H9 (cell line): ENCODE data around the gene AP2A2. TPM values are rescaled to one million over a fixed set of nuclear protein-coding genes. Genes with fewer than 3 reads are reported as not detected.

Experiments used
- DNase-seq: peaks from one replicate; pipeline ENCODE4 v3.0.0-alpha.2; 2017
- H2AFZ ChIP-seq: one replicate; pipeline ENCODE4 v1.6.1; 2013; ENCODE audit warnings: mild to moderate bottlenecking, low read length, control low read depth, moderate library complexity
- H2AK5ac ChIP-seq: 2 replicates; pipeline ENCODE4 v1.6.1; 2013; ENCODE audit warnings: low read length, control low read depth, mixed read lengths; ENCODE audit not compliant: insufficient read length
- H2BK120ac ChIP-seq: one replicate; pipeline ENCODE4 v1.6.1; 2013; ENCODE audit warnings: low read depth, mild to moderate bottlenecking, low read length, control low read depth, inconsistent platforms; ENCODE audit not compliant: poor library complexity, severe bottlenecking
- H2BK12ac ChIP-seq: 2 replicates; pipeline ENCODE4 v1.6.1; 2013; ENCODE audit warnings: low read length, control low read depth, mixed read lengths, low read depth; ENCODE audit not compliant: insufficient read length
- H2BK15ac ChIP-seq: 2 replicates; pipeline ENCODE4 v1.6.1; 2013; ENCODE audit warnings: low read depth, low read length, control low read depth
- H2BK20ac ChIP-seq: one replicate; pipeline ENCODE4 v1.6.1; 2013; ENCODE audit warnings: low read depth, mild to moderate bottlenecking, low read length, control low read depth, inconsistent platforms; ENCODE audit not compliant: poor library complexity, severe bottlenecking
- H2BK5ac ChIP-seq: 2 replicates; pipeline ENCODE4 v1.6.1; 2013; ENCODE audit warnings: low read length, control low read depth, mixed read lengths; ENCODE audit not compliant: insufficient read length
- H3K14ac ChIP-seq: 2 replicates; pipeline ENCODE4 v1.6.1; 2013; ENCODE audit warnings: low read length, control low read depth; ENCODE audit not compliant: insufficient read depth
- H3K18ac ChIP-seq: 2 replicates; pipeline ENCODE4 v1.6.1; 2013; ENCODE audit warnings: low read depth, mild to moderate bottlenecking, mixed read lengths, low read length, control low read depth; ENCODE audit not compliant: insufficient read length
- H3K23ac ChIP-seq: 2 replicates; pipeline ENCODE4 v1.6.1; 2013; ENCODE audit warnings: low read length, control low read depth, mixed read lengths, low read depth; ENCODE audit not compliant: insufficient read length
- H3K23me2 ChIP-seq: 2 replicates; pipeline ENCODE4 v1.6.1; 2013; ENCODE audit warnings: low read depth, mild to moderate bottlenecking, mixed read lengths, low read length, control low read depth; ENCODE audit not compliant: insufficient read length, poor library complexity, severe bottlenecking
- H3K27ac ChIP-seq: 2 replicates; pipeline ENCODE4 v1.5.1; 2013; ENCODE audit warnings: low read length, control low read depth, mixed read lengths, low read depth; ENCODE audit not compliant: insufficient read length
- H3K27me3 ChIP-seq: 2 replicates; pipeline ENCODE4 v1.6.1; 2013; ENCODE audit warnings: low read length, control low read depth, inconsistent platforms; ENCODE audit not compliant: insufficient read depth
- H3K4ac ChIP-seq: 2 replicates; pipeline ENCODE4 v1.6.1; 2013; ENCODE audit warnings: low read depth, mild to moderate bottlenecking, control low read depth, inconsistent platforms, low read length, moderate library complexity
- H3K4me1 ChIP-seq: 2 replicates; pipeline ENCODE4 v1.6.1; 2013; ENCODE audit warnings: low read length, control low read depth, inconsistent platforms; ENCODE audit not compliant: insufficient read depth
- H3K4me2 ChIP-seq: 2 replicates; pipeline ENCODE4 v1.6.1; 2013; ENCODE audit warnings: low read length, control low read depth, mixed read lengths; ENCODE audit not compliant: insufficient read length, insufficient read depth
- H3K56ac ChIP-seq: 2 replicates; pipeline ENCODE4 v1.6.1; 2013; ENCODE audit warnings: low read depth, mild to moderate bottlenecking, mixed read lengths, low read length, control low read depth; ENCODE audit not compliant: insufficient read length
- H3K79me1 ChIP-seq: 2 replicates; pipeline ENCODE4 v1.6.1; 2013; ENCODE audit warnings: low read depth, mild to moderate bottlenecking, moderate library complexity, low read length, control low read depth, inconsistent platforms; ENCODE audit not compliant: insufficient read depth, poor library complexity, severe bottlenecking
- H3K79me2 ChIP-seq: 2 replicates; pipeline ENCODE4 v1.6.1; 2013; ENCODE audit warnings: low read length, control low read depth, inconsistent platforms; ENCODE audit not compliant: insufficient read depth
- H3K9ac ChIP-seq: 2 replicates; pipeline ENCODE4 v1.6.1; 2013; ENCODE audit warnings: low read length, control low read depth, mixed read lengths; ENCODE audit not compliant: insufficient read length; ENCODE audit errors: extremely low read depth
- H3K9me3 ChIP-seq: one replicate; pipeline ENCODE4 v1.6.1; 2013; ENCODE audit warnings: low read depth, low read length, inconsistent platforms; ENCODE audit not compliant: control insufficient read depth
- H3T11ph ChIP-seq: one replicate; pipeline ENCODE4 v1.6.1; 2013; ENCODE audit warnings: mild to moderate bottlenecking, low read length, control low read depth, inconsistent platforms
- H4K20me1 ChIP-seq: one replicate; pipeline ENCODE4 v1.6.1; 2013; ENCODE audit not compliant: control insufficient read depth, insufficient read length, insufficient read depth
- H4K5ac ChIP-seq: 2 replicates; pipeline ENCODE4 v1.6.1; 2013; ENCODE audit warnings: low read depth, mild to moderate bottlenecking, mixed read lengths, low read length, control low read depth; ENCODE audit not compliant: insufficient read length
- H4K8ac ChIP-seq: replicated peaks from 2 replicates; pipeline ENCODE4 v1.6.1; 2013; ENCODE audit warnings: low read length, control low read depth, mixed read lengths, low read depth; ENCODE audit not compliant: insufficient read length
- H4K91ac ChIP-seq: 2 replicates; pipeline ENCODE4 v1.6.1; 2013; ENCODE audit warnings: low read depth, mild to moderate bottlenecking, moderate library complexity, mixed read lengths, low read length, control low read depth; ENCODE audit not compliant: insufficient read length
- H3K27ac Mint-ChIP-seq, 3 experiments: 2 replicates in 2 of 3; 3 replicates in 1 of 3; pipeline ENCODE4 v1.8.0; 2020 to 2021; ENCODE audit warnings: mixed read lengths in 3 of 3, mild to moderate bottlenecking in 1 of 3, moderate library complexity in 1 of 3
- H3K27me3 Mint-ChIP-seq: 2 replicates; pipeline ENCODE4 v1.8.0; 2021; ENCODE audit warnings: low read depth, mild to moderate bottlenecking, moderate library complexity, mixed read lengths
- H3K36me3 Mint-ChIP-seq, 3 experiments: 2 replicates in 2 of 3; 3 replicates in 1 of 3; pipeline ENCODE4 v1.8.0; 2020 to 2021; ENCODE audit warnings: low read depth in 3 of 3, mixed read lengths in 3 of 3; ENCODE audit not compliant: insufficient read depth in 1 of 3
- H3K4me1 Mint-ChIP-seq, 2 experiments: 2 replicates each; pipeline ENCODE4 v1.8.0; 2020; ENCODE audit warnings: mixed read lengths in 2 of 2
- H3K4me3 Mint-ChIP-seq, 2 experiments: 2 replicates in 1 of 2; 3 replicates in 1 of 2; pipeline ENCODE4 v1.8.0; 2020 to 2021; ENCODE audit warnings: mild to moderate bottlenecking in 2 of 2, mixed read lengths in 2 of 2, moderate library complexity in 1 of 2
- H3K9me3 Mint-ChIP-seq, 2 experiments: 2 replicates in 1 of 2; 3 replicates in 1 of 2; pipeline ENCODE4 v1.8.0; 2020; ENCODE audit warnings: mild to moderate bottlenecking in 2 of 2, mixed read lengths in 2 of 2, moderate library complexity in 1 of 2
- CTCF ChIP-seq: fragments of 200-600 bp; sonication (generic); conservative IDR thresholded peaks from 3 replicates; pipeline ENCODE4 v1.8.0; 2021; ENCODE audit warnings: antibody characterized with exemption, mild to moderate bottlenecking
- WGBS: extraction: QIAGEN DNeasy Blood & Tissue Kit; methylation state at CpG from one replicate; pipeline ENCODE4 v1.1.7; 2013; ENCODE audit warnings: missing lambda C conversion rate, low lambda C conversion rate, mixed read lengths; ENCODE audit not compliant: insufficient read length; ENCODE audit errors: extremely low coverage; 5-methylcytosine and 5-hydroxymethylcytosine counted together
- total RNA-seq: library from RNA; stranded (reverse); gene quantifications from 2 replicates; pipeline ENCODE4 v1.2.1, GENCODE V29; 2021

The AP2A2 gene
- total RNA-seq, 1 experiment from 2014 or later, result 53.7 TPM

DNA sequence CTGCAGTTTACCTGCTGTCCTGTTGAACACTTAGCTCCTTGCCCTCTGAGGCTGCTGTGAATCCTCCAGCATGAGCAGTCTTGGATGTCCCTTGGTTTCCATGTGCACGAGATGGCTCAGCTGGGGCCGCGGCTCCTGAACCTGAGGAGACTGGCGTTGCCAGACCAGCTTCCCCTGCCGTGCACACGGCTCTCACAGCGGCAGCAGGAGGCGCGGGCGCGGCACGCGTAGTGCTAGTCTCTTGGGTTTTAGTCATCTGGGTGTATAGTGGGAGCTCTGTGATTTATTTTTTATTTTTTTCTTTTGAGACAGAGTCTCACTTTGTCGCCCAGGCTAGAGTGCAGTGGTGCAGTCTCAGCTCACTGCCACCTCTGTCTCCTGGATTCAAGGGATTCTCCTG, 56.1 kb downstream of the AP2A2 start:
- TF ChIP-seq CTCF, result no peak
- Histone ChIP-seq H3K18ac (no peak overlapping the region), H4K91ac (no peak overlapping the region), H4K20me1 (no peaks in the 10 kb centered on the region), H3K4me1 (no peaks in the 10 kb centered on the region), H3K79me1 (no peaks in the 10 kb centered on the region), H2BK15ac (no peak overlapping the region), H2BK5ac (no peak overlapping the region), H2BK120ac (no peak overlapping the region), H2BK12ac (no peak overlapping the region), H3K9ac (no peak overlapping the region), H3K9me3 (no peaks in the 10 kb centered on the region), H3K27me3 (no peaks in the 10 kb centered on the region), H3K4me2 (no peak overlapping the region), H3T11ph (no peak overlapping the region), H3K23ac (no peak overlapping the region), H3K14ac (no peak overlapping the region), H3K56ac (no peak overlapping the region), H2AFZ (no peak overlapping the region), H2BK20ac (no peak overlapping the region), H4K8ac (no peak overlapping the region), H2AK5ac (no peak overlapping the region), H3K27ac (no peak overlapping the region), H3K79me2 (no peaks in the 10 kb centered on the region), H3K4ac (no peak overlapping the region), H3K23me2 (no peaks in the 10 kb centered on the region), H4K5ac (no peak overlapping the region)
- no CpG with 5 or more reads among the region's 14 CpGs for WGBS
- Mint-ChIP-seq H3K27ac (no peak overlapping the region), H3K4me3 (no peak overlapping the region), H3K9me3 (no peaks in the 10 kb centered on the region), H3K27me3 (no peaks in the 10 kb centered on the region), H3K4me1 (peaks cover 5 to 8% of the 10 kb centered on the region in 2 experiments), H3K36me3 (peaks cover 22 to 77% (median 73%) of the 10 kb centered on the region in 3 experiments; a peak in 6 of 7 replicates)
- DNase-seq, result no peak
